Prostate gland (tissue), 2 donors: ENCODE measurements around the gene EVI5. TPM values are rescaled to one million over a fixed set of nuclear protein-coding genes. Genes with fewer than 3 reads are reported as not detected.
"Not testable (repeated sequence)": the region's sequence is repeated elsewhere in the genome, so short reads cannot be mapped to it uniquely, and the experiment has no call there.

ENCODE experiments used
- DNase-seq: peaks from one replicate; pipeline ENCODE4 v3.0.0-alpha.2; 2019; ENCODE audit warnings: low spot score
- H3K27ac ChIP-seq, 2 donors: fragments of 200-600 bp; sonication (generic); 2 replicates each; pipeline ENCODE4 v1.5.1; 2017 to 2019
- H3K27me3 ChIP-seq: fragments of 200-600 bp; sonication (generic); replicated peaks from 2 replicates; pipeline ENCODE4 v1.5.1; 2019; ENCODE audit not compliant: insufficient read depth
- H3K36me3 ChIP-seq, 2 donors: fragments of 200-600 bp; sonication (generic); 1 replicate in 1 of 2; 2 replicates in 1 of 2; pipeline versions ENCODE4 v1.5.1 to v1.8.1; 2017 to 2019
- H3K4me1 ChIP-seq: fragments of 200-600 bp; sonication (generic); replicated peaks from 2 replicates; pipeline ENCODE4 v1.5.1; 2019
- H3K4me3 ChIP-seq, 2 donors: fragments of 200-600 bp; sonication (generic); 2 replicates each; pipeline ENCODE4 v1.5.1; 2017 to 2019
- H3K9me3 ChIP-seq: fragments of 200-600 bp; sonication (generic); 2 replicates; pipeline ENCODE4 v1.5.1; 2017
- CTCF ChIP-seq, 4 experiments: fragments of 200-600 bp in 2 of 4; fragments of 450-650 bp in 2 of 4; sonication (generic) in 2 of 4; IDR thresholded peaks; 1 replicate in 3 of 4; 2 replicates in 1 of 4; pipeline ENCODE4 v1.5.1; 2016 to 2019; ENCODE audit warnings: antibody characterized with exemption in 4 of 4, mild to moderate bottlenecking in 2 of 4, moderate library complexity in 2 of 4
- POLR2A ChIP-seq: fragments of 450-650 bp; IDR thresholded peaks from one replicate; pipeline ENCODE4 v1.6.1; 2016; ENCODE audit warnings: antibody characterized with exemption, mild to moderate bottlenecking
- POLR2AphosphoS5 ChIP-seq: sonication (generic); formaldehyde crosslinking; IDR thresholded peaks from one replicate; pipeline ENCODE4 v1.6.1; 2017; ENCODE audit warnings: antibody characterized with exemption
- WGBS: methylation state at CpG from one replicate; pipeline ENCODE4 v1.1.5; 2018; 5-methylcytosine and 5-hydroxymethylcytosine counted together
- intact Hi-C: fragments of 100-400 bp; cut with DNase I; formaldehyde crosslinking; loops from one replicate; pipeline ENCODE4 v1.14.2; 2022
- total RNA-seq, 2 donors: library from RNA; depleted of rRNA; stranded (reverse); fragments of >200 nt; gene quantifications; one replicate each; pipeline ENCODE4 v1.1.0, GENCODE V29; 2016

Gene EVI5
- total RNA-seq, 2 donors from 2014 or later, result 22.2 to 38.6 TPM

- DNase-seq, result no peak
- no peak overlapping the region for H3K27ac ChIP-seq
- no peaks in the 10 kb centered on the region for H3K36me3 ChIP-seq
- no peaks in the 10 kb centered on the region for H3K4me1 ChIP-seq
- WGBS, result 76% methylated on average over 3 of the region's 3 CpGs
- intact Hi-C loops, result loop anchor here (5.0 kb wide), 1 partner anchor 311 kb away; no protein-coding TSS in a partner anchor
- no peak for TF ChIP-seq POLR2A
- TF ChIP-seq POLR2AphosphoS5, result no peak
- TF ChIP-seq CTCF (IDR thresholded peaks at IDR 0.05), result peak in 3 of 4 experiments; percentile 19 to 32 (median 24)
- H3K4me3 ChIP-seq, result no peak overlapping the region
- no peaks in the 10 kb centered on the region for H3K9me3 ChIP-seq
- H3K27me3 ChIP-seq, result no peaks in the 10 kb centered on the region
These were observed 161.6 kb downstream of the EVI5 start for GRCh38 chr1:92623187-92623778.

DNA sequence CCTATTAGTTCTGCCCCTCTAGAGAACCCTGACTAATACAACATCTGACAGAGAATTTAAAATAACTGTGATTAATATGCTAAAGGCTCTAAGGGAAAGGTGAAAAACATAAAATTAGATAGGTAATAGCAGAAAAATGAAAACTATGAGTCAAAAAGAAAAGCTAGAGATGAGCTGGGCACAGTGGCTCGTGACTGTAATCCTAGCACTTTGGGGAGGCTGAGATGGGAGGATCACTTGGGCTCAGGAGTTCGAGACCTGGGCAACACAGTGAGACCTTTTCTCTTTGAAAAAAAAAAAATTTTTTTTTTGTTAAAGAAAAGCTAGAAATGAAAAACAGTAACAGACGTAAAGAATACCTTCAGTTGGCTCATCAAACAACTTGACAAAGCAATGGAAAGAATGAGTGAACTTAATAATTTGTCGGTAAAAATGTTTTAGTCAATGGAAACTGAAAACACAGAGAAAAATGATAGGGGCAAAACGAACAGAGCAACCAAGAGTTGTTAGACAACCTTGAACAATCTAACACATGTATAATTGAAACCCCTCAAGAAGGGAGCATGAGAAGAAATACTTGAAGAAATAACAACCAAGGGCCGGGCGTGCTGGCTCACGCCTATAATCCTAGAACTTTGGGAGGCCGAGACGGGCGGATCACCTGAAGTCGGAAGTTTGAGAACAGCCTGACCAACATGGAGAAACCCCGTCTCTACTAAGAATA is 165.3 kb downstream of the EVI5 start:
- Histone ChIP-seq H3K27me3 (no peaks in the 10 kb centered on the region), H3K36me3 (no peaks in the 10 kb centered on the region), H3K4me1 (no peaks in the 10 kb centered on the region), H3K27ac (no peak overlapping the region), H3K4me3 (no peak overlapping the region), H3K9me3 (no peaks in the 10 kb centered on the region)
- TF ChIP-seq CTCF (IDR thresholded peaks at IDR 0.05) (no peak), POLR2A (no peak), POLR2AphosphoS5 (no peak)
- WGBS, result 97% methylated on average over 12 of the region's 13 CpGs
- DNase-seq, result no peak
- intact Hi-C loops, result loop anchor here (5.0 kb wide), 1 partner anchor 307 kb away; no protein-coding TSS in a partner anchor

DNA sequence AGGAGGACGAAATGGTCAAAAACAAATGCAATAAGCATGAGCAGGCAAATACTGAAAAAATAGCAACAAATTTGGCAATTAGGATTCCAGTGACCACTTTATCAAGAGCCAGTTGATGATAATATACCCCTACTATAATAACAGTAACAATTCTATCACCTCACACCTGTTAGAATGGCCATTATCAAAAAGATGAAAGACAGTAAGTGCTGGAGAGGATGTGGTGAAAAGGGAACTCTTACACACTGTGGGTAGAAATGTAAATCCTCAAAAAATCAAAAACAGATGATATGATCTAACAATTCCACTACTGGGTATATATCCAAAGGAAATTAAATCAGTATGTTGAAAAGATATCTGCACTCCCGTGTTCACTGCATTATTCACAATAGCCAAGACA is 183.9 kb downstream of the EVI5 start:
- no peak for DNase-seq
- Histone ChIP-seq H3K36me3 (no peaks in the 10 kb centered on the region), H3K4me1 (no peaks in the 10 kb centered on the region), H3K27me3 (no peaks in the 10 kb centered on the region), H3K9me3 (no peaks in the 10 kb centered on the region), H3K4me3 (no peak overlapping the region), H3K27ac (no peak overlapping the region)
- 91% methylated on average over 2 of the region's 2 CpGs for WGBS
- intact Hi-C loops, result no loop called here
- TF ChIP-seq POLR2AphosphoS5, result no peak
- TF ChIP-seq CTCF (IDR thresholded peaks at IDR 0.05), result no peak
- TF ChIP-seq POLR2A, result no peak

DNA sequence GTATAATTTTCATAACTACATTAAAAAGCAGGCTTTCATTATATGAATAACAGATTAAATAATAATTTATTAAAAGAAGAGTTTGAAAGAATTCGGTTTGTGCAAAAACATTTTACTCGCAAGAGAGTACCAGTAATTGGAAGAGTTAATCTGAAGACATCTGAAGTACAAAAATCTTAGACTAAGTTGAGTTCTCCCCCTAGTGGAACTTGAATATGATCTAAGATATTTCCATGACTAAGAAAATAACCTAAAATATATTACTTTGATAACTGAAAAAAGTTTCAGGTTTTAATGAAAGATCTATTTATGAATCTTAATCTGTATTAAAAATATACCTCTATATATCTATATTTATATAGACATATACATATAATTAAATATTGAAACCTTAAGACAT is 185.7 kb downstream of the EVI5 start:
- Histone ChIP-seq H3K4me3 (no peak overlapping the region), H3K4me1 (no peaks in the 10 kb centered on the region), H3K27me3 (no peaks in the 10 kb centered on the region), H3K9me3 (no peaks in the 10 kb centered on the region), H3K27ac (no peak overlapping the region), H3K36me3 (no peaks in the 10 kb centered on the region)
- intact Hi-C loops, result no loop called here
- no peak for TF ChIP-seq POLR2A
- TF ChIP-seq POLR2AphosphoS5, result no peak
- TF ChIP-seq CTCF (IDR thresholded peaks at IDR 0.05), result peak in 1 of 4 experiments; percentile 26
- 60% methylated on average over 2 of the region's 2 CpGs for WGBS
- DNase-seq, result no peak

DNA sequence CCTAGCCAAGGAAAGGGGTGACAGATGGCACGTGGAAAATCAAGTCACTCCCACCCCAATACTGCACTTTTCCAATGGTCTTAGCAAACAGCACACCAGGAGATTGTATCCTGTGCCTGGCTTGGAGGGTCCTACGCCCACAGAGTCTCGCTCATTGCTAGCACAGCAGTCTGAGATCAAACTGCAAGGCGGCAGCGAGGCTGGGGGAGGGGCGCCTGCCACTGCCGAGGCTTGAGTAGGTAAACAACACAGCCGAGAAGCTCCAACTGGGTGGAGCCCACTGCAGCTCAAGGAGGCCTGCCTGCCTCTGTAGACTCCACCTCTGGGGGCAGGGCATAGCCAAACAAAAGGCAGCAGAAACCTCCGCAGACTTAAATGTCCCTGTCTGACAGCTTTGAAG is 195.5 kb downstream of the EVI5 start:
- H3K27me3 ChIP-seq, H3K36me3 ChIP-seq, DNase-seq, intact Hi-C loops, H3K27ac ChIP-seq, H3K4me1 ChIP-seq, H3K9me3 ChIP-seq, H3K4me3 ChIP-seq: not testable (repeated sequence)
- WGBS, result 78% methylated on average over 8 of the region's 9 CpGs
